Stimulated activated naive CD8-positive, alpha-beta T cell treated with anti-CD3 and anti-CD28 coated beads, Interleukin-15, Interleukin-2, amounts not matched to agents 100 ng/mL and 50 ng/mL, for 24 hours (primary cell): ENCODE data around the gene CNTN1.

ENCODE experiments used
- H3K27ac Mint-ChIP-seq: one replicate; pipeline ENCODE4 v1.8.0; 2021; ENCODE audit warnings: mild to moderate bottlenecking, mixed read lengths
- H3K27me3 Mint-ChIP-seq: one replicate; pipeline ENCODE4 v1.8.0; 2021; ENCODE audit warnings: mixed read lengths
- H3K36me3 Mint-ChIP-seq: one replicate; pipeline ENCODE4 v1.8.0; 2021; ENCODE audit warnings: low read depth, mixed read lengths
- H3K4me1 Mint-ChIP-seq: one replicate; pipeline ENCODE4 v1.8.0; 2021; ENCODE audit warnings: low read depth, mixed read lengths
- H3K4me3 Mint-ChIP-seq: one replicate; pipeline ENCODE4 v1.8.0; 2021; ENCODE audit warnings: mild to moderate bottlenecking, mixed read lengths
- H3K9me3 Mint-ChIP-seq: one replicate; pipeline ENCODE4 v1.8.0; 2021; ENCODE audit warnings: mixed read lengths

CNTN1 gene

GRCh38 chr12:40770781-40771180 is 78.5 kb downstream of the CNTN1 start:
- H3K27ac Mint-ChIP-seq = no peak overlapping the region
- no peak overlapping the region for H3K4me3 Mint-ChIP-seq
- H3K4me1 Mint-ChIP-seq = no peaks in the 10 kb centered on the region
- no peaks in the 10 kb centered on the region for H3K9me3 Mint-ChIP-seq
- no peaks in the 10 kb centered on the region for H3K36me3 Mint-ChIP-seq
- H3K27me3 Mint-ChIP-seq = no peaks in the 10 kb centered on the region

GRCh38 chr12:40775661-40776060 is 83.4 kb downstream of the CNTN1 start:
- H3K9me3 Mint-ChIP-seq = peaks cover 4% of the 10 kb centered on the region
- H3K27me3 Mint-ChIP-seq = no peaks in the 10 kb centered on the region
- no peak overlapping the region for H3K27ac Mint-ChIP-seq
- no peaks in the 10 kb centered on the region for H3K36me3 Mint-ChIP-seq
- H3K4me3 Mint-ChIP-seq = no peak overlapping the region
- H3K4me1 Mint-ChIP-seq = no peaks in the 10 kb centered on the region

- Mint-ChIP-seq H3K9me3 (no peaks in the 10 kb centered on the region), H3K4me3 (no peak overlapping the region), H3K36me3 (no peaks in the 10 kb centered on the region), H3K4me1 (no peaks in the 10 kb centered on the region), H3K27ac (no peak overlapping the region), H3K27me3 (no peaks in the 10 kb centered on the region)
Measured at GRCh38 chr12:40784102-40784501, 91.9 kb downstream of the CNTN1 start.

- Mint-ChIP-seq H3K36me3 (no peaks in the 10 kb centered on the region), H3K9me3 (no peaks in the 10 kb centered on the region), H3K27ac (no peak overlapping the region), H3K4me1 (no peaks in the 10 kb centered on the region), H3K27me3 (no peaks in the 10 kb centered on the region), H3K4me3 (no peak overlapping the region)
Measured at GRCh38 chr12:40788276-40788675, 96.0 kb downstream of the CNTN1 start.

GRCh38 chr12:40792792-40793386 is 100.7 kb downstream of the CNTN1 start:
- H3K4me1 Mint-ChIP-seq = no peaks in the 10 kb centered on the region
- no peak overlapping the region for H3K4me3 Mint-ChIP-seq
- H3K36me3 Mint-ChIP-seq = no peaks in the 10 kb centered on the region
- H3K27me3 Mint-ChIP-seq = no peaks in the 10 kb centered on the region
- H3K27ac Mint-ChIP-seq = no peak overlapping the region
- no peaks in the 10 kb centered on the region for H3K9me3 Mint-ChIP-seq

GRCh38 chr12:40793471-40793870 is 101.2 kb downstream of the CNTN1 start:
- no peaks in the 10 kb centered on the region for H3K27me3 Mint-ChIP-seq
- no peak overlapping the region for H3K4me3 Mint-ChIP-seq
- H3K27ac Mint-ChIP-seq = no peak overlapping the region
- no peaks in the 10 kb centered on the region for H3K4me1 Mint-ChIP-seq
- no peaks in the 10 kb centered on the region for H3K9me3 Mint-ChIP-seq
- H3K36me3 Mint-ChIP-seq = no peaks in the 10 kb centered on the region

GRCh38 chr12:40794087-40794486 is 101.8 kb downstream of the CNTN1 start:
- no peaks in the 10 kb centered on the region for H3K36me3 Mint-ChIP-seq
- H3K9me3 Mint-ChIP-seq = no peaks in the 10 kb centered on the region
- H3K27me3 Mint-ChIP-seq = no peaks in the 10 kb centered on the region
- no peak overlapping the region for H3K27ac Mint-ChIP-seq
- no peaks in the 10 kb centered on the region for H3K4me1 Mint-ChIP-seq
- H3K4me3 Mint-ChIP-seq = no peak overlapping the region

GRCh38 chr12:40801082-40801481 is 108.8 kb downstream of the CNTN1 start:
- H3K9me3 Mint-ChIP-seq = no peaks in the 10 kb centered on the region
- H3K36me3 Mint-ChIP-seq = no peaks in the 10 kb centered on the region
- no peaks in the 10 kb centered on the region for H3K4me1 Mint-ChIP-seq
- H3K27ac Mint-ChIP-seq = no peak overlapping the region
- no peak overlapping the region for H3K4me3 Mint-ChIP-seq
- no peaks in the 10 kb centered on the region for H3K27me3 Mint-ChIP-seq

- Mint-ChIP-seq H3K36me3 (no peaks in the 10 kb centered on the region), H3K27me3 (no peaks in the 10 kb centered on the region)
Measured at GRCh38 chr12:40801861-40802260, 109.6 kb downstream of the CNTN1 start.

GRCh38 chr12:40802656-40803055 is 110.4 kb downstream of the CNTN1 start:
- no peak overlapping the region for H3K4me3 Mint-ChIP-seq
- no peak overlapping the region for H3K27ac Mint-ChIP-seq
- no peaks in the 10 kb centered on the region for H3K9me3 Mint-ChIP-seq
- no peaks in the 10 kb centered on the region for H3K36me3 Mint-ChIP-seq
- H3K27me3 Mint-ChIP-seq = no peaks in the 10 kb centered on the region
- no peaks in the 10 kb centered on the region for H3K4me1 Mint-ChIP-seq

More at GRCh38 chr12:40801861-40802260, 109.6 kb downstream of the CNTN1 start:
- no peaks in the 10 kb centered on the region for H3K4me1 Mint-ChIP-seq
- H3K9me3 Mint-ChIP-seq = no peaks in the 10 kb centered on the region
- H3K4me3 Mint-ChIP-seq = no peak overlapping the region
- no peak overlapping the region for H3K27ac Mint-ChIP-seq

GRCh38 chr12:40819436-40820108 is 127.3 kb downstream of the CNTN1 start:
- no peaks in the 10 kb centered on the region for H3K27me3 Mint-ChIP-seq
- H3K36me3 Mint-ChIP-seq = no peaks in the 10 kb centered on the region
- H3K4me3 Mint-ChIP-seq = no peak overlapping the region
- no peaks in the 10 kb centered on the region for H3K4me1 Mint-ChIP-seq
- H3K9me3 Mint-ChIP-seq = peaks cover 13% of the 10 kb centered on the region
- H3K27ac Mint-ChIP-seq = no peak overlapping the region

- H3K9me3 Mint-ChIP-seq = peaks cover 13% of the 10 kb centered on the region
- H3K4me1 Mint-ChIP-seq = no peaks in the 10 kb centered on the region
- no peaks in the 10 kb centered on the region for H3K27me3 Mint-ChIP-seq
- H3K36me3 Mint-ChIP-seq = no peaks in the 10 kb centered on the region
- H3K4me3 Mint-ChIP-seq = no peak overlapping the region
- H3K27ac Mint-ChIP-seq = no peak overlapping the region
Measured at GRCh38 chr12:40820794-40821484, 128.7 kb downstream of the CNTN1 start.

GRCh38 chr12:40825156-40825555 is 132.9 kb downstream of the CNTN1 start:
- H3K27me3 Mint-ChIP-seq = no peaks in the 10 kb centered on the region
- H3K9me3 Mint-ChIP-seq = no peaks in the 10 kb centered on the region

GRCh38 chr12:40827683-40828592 is 135.7 kb downstream of the CNTN1 start:
- Mint-ChIP-seq H3K9me3 (no peaks in the 10 kb centered on the region), H3K4me3 (no peak overlapping the region), H3K27ac (no peak overlapping the region), H3K36me3 (no peaks in the 10 kb centered on the region), H3K4me1 (no peaks in the 10 kb centered on the region), H3K27me3 (no peaks in the 10 kb centered on the region)

More at GRCh38 chr12:40825156-40825555, 132.9 kb downstream of the CNTN1 start:
- Mint-ChIP-seq H3K27ac (no peak overlapping the region), H3K36me3 (no peaks in the 10 kb centered on the region), H3K4me1 (no peaks in the 10 kb centered on the region), H3K4me3 (no peak overlapping the region)

GRCh38 chr12:40828593-40828990 is 136.4 kb downstream of the CNTN1 start:
- Mint-ChIP-seq H3K27me3 (no peaks in the 10 kb centered on the region), H3K4me3 (no peak overlapping the region), H3K9me3 (no peaks in the 10 kb centered on the region), H3K36me3 (no peaks in the 10 kb centered on the region), H3K4me1 (no peaks in the 10 kb centered on the region), H3K27ac (no peak overlapping the region)
